ENCODE measurements around the gene SMG6. TPM values are rescaled to one million over a fixed set of nuclear protein-coding genes. Genes with fewer than 3 reads are reported as not detected.

Gene SMG6
- total RNA-seq, 1 donor from 2014 or later: 36.7 TPM

DNA sequence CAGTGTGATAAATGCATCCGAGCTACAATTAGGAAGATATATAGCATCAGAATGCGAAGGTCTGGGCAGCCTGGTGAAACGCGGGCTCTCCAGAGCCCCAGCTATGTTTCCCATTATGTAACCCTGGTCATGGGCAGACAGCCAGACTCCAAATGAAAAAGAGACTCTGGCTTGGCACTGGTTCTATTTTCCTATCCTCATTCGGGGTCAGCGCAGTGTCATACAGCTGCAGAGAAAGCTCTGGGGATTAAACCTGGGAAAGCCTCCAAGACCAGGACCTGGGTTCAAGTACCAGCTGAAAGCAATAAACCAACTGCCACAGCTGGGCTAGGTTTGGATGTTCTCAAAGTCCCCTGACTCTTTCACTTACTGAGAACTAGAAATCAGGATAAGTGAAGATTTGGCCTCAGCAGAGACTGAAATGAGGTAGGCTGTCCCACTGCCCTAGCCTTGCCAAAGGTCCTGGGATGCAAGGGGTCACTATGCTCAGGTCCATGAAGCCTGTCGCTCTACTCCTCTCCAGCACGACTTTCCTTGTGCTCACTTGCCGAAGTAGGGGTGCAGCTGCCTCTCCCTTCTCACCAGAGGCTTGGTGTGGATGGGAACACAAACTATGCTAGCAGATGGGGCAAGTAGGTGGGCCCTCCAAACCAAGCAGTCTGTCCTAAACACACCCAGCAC lies 123.8 kb downstream of the SMG6 start:
- Mint-ChIP-seq H3K27ac (ENCODE audit: unreplicated experiment) (peak overlapping the region; percentile 81), H3K9me3 (ENCODE audit: unreplicated experiment) (no peaks in the 10 kb centered on the region), H3K4me1 (ENCODE audit: unreplicated experiment) (peaks cover 74% of the 10 kb centered on the region), H3K36me3 (ENCODE audit: unreplicated experiment) (peaks cover 9% of the 10 kb centered on the region), H3K27me3 (ENCODE audit: unreplicated experiment) (no peaks in the 10 kb centered on the region), H3K4me3 (ENCODE audit: unreplicated experiment) (no peak overlapping the region)
- no peak for TF ChIP-seq CTCF (IDR thresholded peaks at IDR 0.05)
- peak; percentile 93 for DNase-seq (ENCODE audit: extremely low spot score, unreplicated experiment)

DNA sequence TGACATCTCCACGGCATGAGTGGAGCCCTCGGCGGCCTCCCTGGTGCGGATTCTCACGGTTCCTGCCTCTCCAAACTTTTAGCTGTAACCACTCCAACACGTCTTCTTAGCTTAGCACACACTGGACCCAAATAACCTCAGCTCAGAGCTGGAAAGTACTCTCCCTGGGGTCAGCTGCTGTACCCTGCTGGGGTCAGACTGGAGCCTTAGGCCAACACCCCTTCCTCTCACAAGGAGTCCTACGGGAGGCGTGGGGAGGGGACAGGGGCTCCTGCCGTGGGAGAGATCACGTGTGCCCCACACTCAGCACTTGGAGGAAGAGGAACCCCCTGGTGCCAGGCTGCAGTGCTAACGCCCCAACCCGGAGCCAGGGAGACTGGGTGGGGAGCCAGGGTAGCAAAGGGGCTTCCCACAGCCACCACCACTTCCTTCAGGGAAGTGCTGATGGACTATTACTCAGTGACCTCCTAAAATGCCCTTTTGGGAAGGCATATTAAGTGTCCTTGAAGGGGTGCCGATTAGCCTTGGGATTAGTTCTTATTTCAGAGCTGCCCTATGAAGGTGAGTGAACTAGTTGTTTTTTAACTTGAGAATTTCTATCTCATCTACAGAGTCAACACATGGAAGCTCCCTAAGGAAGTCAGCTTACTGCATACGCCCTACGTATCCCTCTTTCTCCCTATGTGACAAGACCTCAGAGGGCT lies 124.6 kb downstream of the SMG6 start:
- H3K4me3 Mint-ChIP-seq (ENCODE audit: unreplicated experiment): no peak overlapping the region
- no peak for TF ChIP-seq CTCF (IDR thresholded peaks at IDR 0.05)
- H3K36me3 Mint-ChIP-seq (ENCODE audit: unreplicated experiment): peaks cover 9% of the 10 kb centered on the region
- H3K27me3 Mint-ChIP-seq (ENCODE audit: unreplicated experiment): no peaks in the 10 kb centered on the region
- H3K4me1 Mint-ChIP-seq (ENCODE audit: unreplicated experiment): peaks cover 82% of the 10 kb centered on the region
- H3K27ac Mint-ChIP-seq (ENCODE audit: unreplicated experiment): peak overlapping the region; percentile 81
- H3K9me3 Mint-ChIP-seq (ENCODE audit: unreplicated experiment): no peaks in the 10 kb centered on the region
- DNase-seq (ENCODE audit: extremely low spot score, unreplicated experiment): no peak

GRCh38 chr17:2177235-2177811 lies 126.3 kb downstream of the SMG6 start:
- Mint-ChIP-seq H3K36me3 (ENCODE audit: unreplicated experiment) (peaks cover 8% of the 10 kb centered on the region), H3K27me3 (ENCODE audit: unreplicated experiment) (no peaks in the 10 kb centered on the region), H3K4me3 (ENCODE audit: unreplicated experiment) (no peak overlapping the region), H3K9me3 (ENCODE audit: unreplicated experiment) (no peaks in the 10 kb centered on the region), H3K4me1 (ENCODE audit: unreplicated experiment) (peaks cover 93% of the 10 kb centered on the region), H3K27ac (ENCODE audit: unreplicated experiment) (peak overlapping the region; percentile 48)
- no peak for DNase-seq (ENCODE audit: extremely low spot score, unreplicated experiment)
- no peak for TF ChIP-seq CTCF (IDR thresholded peaks at IDR 0.05)

GRCh38 chr17:2176499-2177169 lies 127.0 kb downstream of the SMG6 start:
- Mint-ChIP-seq H3K36me3 (ENCODE audit: unreplicated experiment) (peaks cover 3% of the 10 kb centered on the region), H3K4me3 (ENCODE audit: unreplicated experiment) (no peak overlapping the region), H3K9me3 (ENCODE audit: unreplicated experiment) (no peaks in the 10 kb centered on the region), H3K27me3 (ENCODE audit: unreplicated experiment) (no peaks in the 10 kb centered on the region), H3K4me1 (ENCODE audit: unreplicated experiment) (peaks cover 93% of the 10 kb centered on the region), H3K27ac (ENCODE audit: unreplicated experiment) (no peak overlapping the region)
- no peak for DNase-seq (ENCODE audit: extremely low spot score, unreplicated experiment)
- no peak for TF ChIP-seq CTCF (IDR thresholded peaks at IDR 0.05)

GRCh38 chr17:2175294-2175628 lies 128.3 kb downstream of the SMG6 start:
- Mint-ChIP-seq H3K4me3 (ENCODE audit: unreplicated experiment) (no peak overlapping the region), H3K9me3 (ENCODE audit: unreplicated experiment) (no peaks in the 10 kb centered on the region), H3K36me3 (ENCODE audit: unreplicated experiment) (peaks cover 2% of the 10 kb centered on the region), H3K27ac (ENCODE audit: unreplicated experiment) (peak overlapping the region; percentile 85), H3K4me1 (ENCODE audit: unreplicated experiment) (peaks cover 86% of the 10 kb centered on the region), H3K27me3 (ENCODE audit: unreplicated experiment) (no peaks in the 10 kb centered on the region)
- TF ChIP-seq CTCF (IDR thresholded peaks at IDR 0.05): no peak
- DNase-seq (ENCODE audit: extremely low spot score, unreplicated experiment): no peak
